ENCODE measurements around the gene POC1A. TPM values are rescaled to one million over a fixed set of nuclear protein-coding genes. Genes with fewer than 3 reads are reported as not detected.

Gene POC1A
- total RNA-seq, 1 donor: 10.0 TPM

- DNase-seq (ENCODE audit: low read depth): no peak
- H3K4me3 ChIP-seq (ENCODE audit: low read depth, low read length): no peak overlapping the region
- TF ChIP-seq CTCF (IDR thresholded peaks at IDR 0.05; ENCODE audit: insufficient read depth, low read length): no peak
Observed at GRCh38 chr3:52143156-52143555, 11.1 kb downstream of the POC1A start.

DNA sequence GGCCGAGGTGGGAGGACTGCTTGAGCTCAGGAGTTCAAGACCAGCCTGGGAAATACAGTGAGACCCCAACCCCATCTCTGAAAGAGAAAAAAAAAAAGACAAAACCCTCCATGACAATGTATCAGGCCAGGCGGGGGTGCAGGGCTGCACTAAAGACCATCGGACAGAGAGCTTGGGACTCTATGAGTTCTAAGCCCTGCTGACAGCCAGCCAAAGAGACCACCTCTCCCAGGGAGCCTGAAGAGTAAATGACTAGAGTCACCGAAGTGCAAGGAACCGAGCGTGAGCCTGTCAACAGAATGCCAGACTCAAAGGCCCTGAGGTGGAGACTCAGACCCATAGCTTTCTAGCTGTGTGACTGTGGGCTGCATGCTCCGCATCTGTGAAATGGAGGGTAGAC lies 12.5 kb downstream of the POC1A start:
- no peak overlapping the region for H3K4me3 ChIP-seq (ENCODE audit: low read depth, low read length)
- no peak for DNase-seq (ENCODE audit: low read depth)
- no peak for TF ChIP-seq CTCF (IDR thresholded peaks at IDR 0.05; ENCODE audit: insufficient read depth, low read length)

DNA sequence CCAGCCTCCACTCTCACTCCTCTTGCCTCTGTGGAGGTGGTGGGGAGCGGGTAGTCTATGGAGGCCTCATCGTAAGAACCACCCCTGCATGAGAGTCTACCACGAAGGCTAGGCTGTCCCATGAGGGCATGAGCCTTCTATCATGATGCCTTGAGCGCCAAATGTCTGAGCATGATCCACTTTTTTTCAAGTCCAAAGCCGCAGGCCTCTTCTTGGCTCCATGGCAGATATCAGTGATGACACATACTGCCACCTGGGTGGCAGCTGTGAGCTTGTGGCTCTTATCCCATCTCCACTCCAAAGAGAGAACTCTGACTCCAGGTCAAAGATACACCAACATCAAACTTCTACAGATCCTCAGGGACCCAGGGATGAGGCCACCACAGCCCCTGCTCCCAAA lies 13.5 kb downstream of the POC1A start:
- no peak for TF ChIP-seq CTCF (IDR thresholded peaks at IDR 0.05; ENCODE audit: insufficient read depth, low read length)
- H3K4me3 ChIP-seq (ENCODE audit: low read depth, low read length): no peak overlapping the region
- no peak for DNase-seq (ENCODE audit: low read depth)

GRCh38 chr3:52140000-52140399 lies 14.2 kb downstream of the POC1A start:
- TF ChIP-seq CTCF (IDR thresholded peaks at IDR 0.05; ENCODE audit: insufficient read depth, low read length): no peak
- no peak overlapping the region for H3K4me3 ChIP-seq (ENCODE audit: low read depth, low read length)
- no peak for DNase-seq (ENCODE audit: low read depth)

- no peak for DNase-seq (ENCODE audit: low read depth)
- no peak overlapping the region for H3K4me3 ChIP-seq (ENCODE audit: low read depth, low read length)
Observed at GRCh38 chr3:52137311-52137710, 16.9 kb downstream of the POC1A start.

DNA sequence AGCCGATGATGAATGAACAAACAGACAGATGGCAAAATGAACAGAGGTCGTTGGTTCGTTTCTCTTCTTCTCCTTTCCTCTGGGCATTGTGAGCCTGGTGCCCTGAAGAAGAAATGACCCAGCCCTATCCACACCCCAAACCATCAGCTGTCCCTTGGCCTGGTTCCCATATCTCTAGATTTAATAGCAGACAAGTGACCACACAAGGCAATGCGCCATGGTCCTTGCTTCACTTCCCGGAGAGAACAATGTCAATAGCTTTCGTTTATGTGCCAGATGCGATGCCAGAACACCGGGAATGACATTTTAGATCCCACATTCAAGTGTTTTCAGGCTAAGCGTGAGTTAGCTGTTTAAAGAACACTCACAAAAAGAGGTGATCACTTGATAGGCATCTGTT lies 17.7 kb downstream of the POC1A start:
- no peak overlapping the region for H3K4me3 ChIP-seq (ENCODE audit: low read depth, low read length)
- no peak for DNase-seq (ENCODE audit: low read depth)
- no peak for TF ChIP-seq CTCF (IDR thresholded peaks at IDR 0.05; ENCODE audit: insufficient read depth, low read length)

More at GRCh38 chr3:52137311-52137710, 16.9 kb downstream of the POC1A start:
- TF ChIP-seq CTCF (IDR thresholded peaks at IDR 0.05; ENCODE audit: insufficient read depth, low read length): no peak

- no peak for DNase-seq (ENCODE audit: low read depth)
- H3K4me3 ChIP-seq (ENCODE audit: low read depth, low read length): no peak overlapping the region
- no peak for TF ChIP-seq CTCF (IDR thresholded peaks at IDR 0.05; ENCODE audit: insufficient read depth, low read length)
Observed at GRCh38 chr3:52135332-52135731, 18.9 kb downstream of the POC1A start.
